ENCODE measurements around the gene MED13L.

Gene MED13L

GRCh38 chr12:116028619-116029018, 248.9 kb downstream of the MED13L start:
- H3K27me3 ChIP-seq (ENCODE audit: insufficient read depth, insufficient read length), result no peaks in the 10 kb centered on the region
- no peaks in the 10 kb centered on the region for H3K4me1 ChIP-seq (ENCODE audit: insufficient read depth, insufficient read length)
- H3K4me3 ChIP-seq (ENCODE audit: insufficient read length, low read depth), result no peak overlapping the region
- no peak for DNase-seq (ENCODE audit: low read depth, low spot score)
- H3K36me3 ChIP-seq (ENCODE audit: insufficient read depth, insufficient read length, low read length), result no peaks in the 10 kb centered on the region
- TF ChIP-seq ZNF274 (IDR thresholded peaks at IDR 0.05; ENCODE audit: low read depth, low read length), result no peak
- TF ChIP-seq SUZ12 (IDR thresholded peaks at IDR 0.05; ENCODE audit: extremely low read depth, insufficient read depth, insufficient read length), result no peak
- no peak for TF ChIP-seq YY1 (IDR thresholded peaks at IDR 0.05; ENCODE audit: insufficient read depth, insufficient read length)
- no peak overlapping the region for H3K9ac ChIP-seq (ENCODE audit: insufficient read length, low read depth)
- no peaks in the 10 kb centered on the region for H3K9me3 ChIP-seq (ENCODE audit: insufficient read depth, low read length)

- DNase-seq (ENCODE audit: low read depth, low spot score), result no peak
These were observed 250.0 kb downstream of the MED13L start for GRCh38 chr12:116027551-116027821.

GRCh38 chr12:116026768-116027550, 250.5 kb downstream of the MED13L start:
- H3K36me3 ChIP-seq (ENCODE audit: insufficient read depth, insufficient read length, low read length), result no peaks in the 10 kb centered on the region
- no peaks in the 10 kb centered on the region for H3K9me3 ChIP-seq (ENCODE audit: insufficient read depth, low read length)
- no peaks in the 10 kb centered on the region for H3K27me3 ChIP-seq (ENCODE audit: insufficient read depth, insufficient read length)
- DNase-seq (ENCODE audit: low read depth, low spot score), result no peak
- no peak overlapping the region for H3K9ac ChIP-seq (ENCODE audit: insufficient read length, low read depth)
- TF ChIP-seq YY1 (IDR thresholded peaks at IDR 0.05; ENCODE audit: insufficient read depth, insufficient read length), result no peak
- no peak for TF ChIP-seq ZNF274 (IDR thresholded peaks at IDR 0.05; ENCODE audit: low read depth, low read length)
- TF ChIP-seq SUZ12 (IDR thresholded peaks at IDR 0.05; ENCODE audit: extremely low read depth, insufficient read depth, insufficient read length), result no peak
- H3K4me1 ChIP-seq (ENCODE audit: insufficient read depth, insufficient read length), result no peaks in the 10 kb centered on the region
- no peak overlapping the region for H3K4me3 ChIP-seq (ENCODE audit: insufficient read length, low read depth)

More at GRCh38 chr12:116027551-116027821, 250.0 kb downstream of the MED13L start:
- H3K27me3 ChIP-seq (ENCODE audit: insufficient read depth, insufficient read length), result no peaks in the 10 kb centered on the region
- H3K9ac ChIP-seq (ENCODE audit: insufficient read length, low read depth), result no peak overlapping the region
- no peaks in the 10 kb centered on the region for H3K36me3 ChIP-seq (ENCODE audit: insufficient read depth, insufficient read length, low read length)
- H3K4me1 ChIP-seq (ENCODE audit: insufficient read depth, insufficient read length), result no peaks in the 10 kb centered on the region
- H3K9me3 ChIP-seq (ENCODE audit: insufficient read depth, low read length), result no peaks in the 10 kb centered on the region
- no peak overlapping the region for H3K4me3 ChIP-seq (ENCODE audit: insufficient read length, low read depth)
- no peak for TF ChIP-seq YY1 (IDR thresholded peaks at IDR 0.05; ENCODE audit: insufficient read depth, insufficient read length)
- no peak for TF ChIP-seq ZNF274 (IDR thresholded peaks at IDR 0.05; ENCODE audit: low read depth, low read length)
- no peak for TF ChIP-seq SUZ12 (IDR thresholded peaks at IDR 0.05; ENCODE audit: extremely low read depth, insufficient read depth, insufficient read length)

GRCh38 chr12:116026346-116026745, 251.1 kb downstream of the MED13L start:
- Histone ChIP-seq H3K9me3 (ENCODE audit: insufficient read depth, low read length) (no peaks in the 10 kb centered on the region), H3K4me3 (ENCODE audit: insufficient read length, low read depth) (no peak overlapping the region), H3K36me3 (ENCODE audit: insufficient read depth, insufficient read length, low read length) (no peaks in the 10 kb centered on the region), H3K27me3 (ENCODE audit: insufficient read depth, insufficient read length) (no peaks in the 10 kb centered on the region), H3K9ac (ENCODE audit: insufficient read length, low read depth) (no peak overlapping the region), H3K4me1 (ENCODE audit: insufficient read depth, insufficient read length) (no peaks in the 10 kb centered on the region)
- no peak for DNase-seq (ENCODE audit: low read depth, low spot score)
- TF ChIP-seq SUZ12 (IDR thresholded peaks at IDR 0.05; ENCODE audit: extremely low read depth, insufficient read depth, insufficient read length) (no peak), YY1 (IDR thresholded peaks at IDR 0.05; ENCODE audit: insufficient read depth, insufficient read length) (no peak), ZNF274 (IDR thresholded peaks at IDR 0.05; ENCODE audit: low read depth, low read length) (no peak)

- TF ChIP-seq ZNF274 (IDR thresholded peaks at IDR 0.05; ENCODE audit: low read depth, low read length) (no peak), SUZ12 (IDR thresholded peaks at IDR 0.05; ENCODE audit: extremely low read depth, insufficient read depth, insufficient read length) (no peak), YY1 (IDR thresholded peaks at IDR 0.05; ENCODE audit: insufficient read depth, insufficient read length) (no peak)
- Histone ChIP-seq H3K36me3 (ENCODE audit: insufficient read depth, insufficient read length, low read length) (peaks cover 1% of the 10 kb centered on the region), H3K9me3 (ENCODE audit: insufficient read depth, low read length) (no peaks in the 10 kb centered on the region), H3K27me3 (ENCODE audit: insufficient read depth, insufficient read length) (no peaks in the 10 kb centered on the region), H3K4me3 (ENCODE audit: insufficient read length, low read depth) (no peak overlapping the region), H3K4me1 (ENCODE audit: insufficient read depth, insufficient read length) (no peaks in the 10 kb centered on the region), H3K9ac (ENCODE audit: insufficient read length, low read depth) (no peak overlapping the region)
- DNase-seq (ENCODE audit: low read depth, low spot score), result no peak
These were observed 252.7 kb downstream of the MED13L start for GRCh38 chr12:116024769-116025168.

- TF ChIP-seq ZNF274 (IDR thresholded peaks at IDR 0.05; ENCODE audit: low read depth, low read length) (no peak), YY1 (IDR thresholded peaks at IDR 0.05; ENCODE audit: insufficient read depth, insufficient read length) (no peak), SUZ12 (IDR thresholded peaks at IDR 0.05; ENCODE audit: extremely low read depth, insufficient read depth, insufficient read length) (no peak)
- no peak for DNase-seq (ENCODE audit: low read depth, low spot score)
- Histone ChIP-seq H3K9ac (ENCODE audit: insufficient read length, low read depth) (no peak overlapping the region), H3K4me1 (ENCODE audit: insufficient read depth, insufficient read length) (no peaks in the 10 kb centered on the region), H3K9me3 (ENCODE audit: insufficient read depth, low read length) (no peaks in the 10 kb centered on the region), H3K27me3 (ENCODE audit: insufficient read depth, insufficient read length) (no peaks in the 10 kb centered on the region), H3K36me3 (ENCODE audit: insufficient read depth, insufficient read length, low read length) (peaks cover 35% of the 10 kb centered on the region), H3K4me3 (ENCODE audit: insufficient read length, low read depth) (no peak overlapping the region)
These were observed 258.1 kb downstream of the MED13L start for GRCh38 chr12:116019415-116019814.

- Histone ChIP-seq H3K9me3 (ENCODE audit: insufficient read depth, low read length) (no peaks in the 10 kb centered on the region), H3K4me3 (ENCODE audit: insufficient read length, low read depth) (no peak overlapping the region), H3K27me3 (ENCODE audit: insufficient read depth, insufficient read length) (no peaks in the 10 kb centered on the region), H3K4me1 (ENCODE audit: insufficient read depth, insufficient read length) (no peaks in the 10 kb centered on the region), H3K9ac (ENCODE audit: insufficient read length, low read depth) (no peak overlapping the region), H3K36me3 (ENCODE audit: insufficient read depth, insufficient read length, low read length) (peaks cover 38% of the 10 kb centered on the region)
- DNase-seq (ENCODE audit: low read depth, low spot score), result no peak
- TF ChIP-seq ZNF274 (IDR thresholded peaks at IDR 0.05; ENCODE audit: low read depth, low read length) (no peak), YY1 (IDR thresholded peaks at IDR 0.05; ENCODE audit: insufficient read depth, insufficient read length) (no peak), SUZ12 (IDR thresholded peaks at IDR 0.05; ENCODE audit: extremely low read depth, insufficient read depth, insufficient read length) (no peak)
These were observed 259.2 kb downstream of the MED13L start for GRCh38 chr12:116018282-116018681.

Data from NT2/D1 (cell line).